GM12878 (cell line): Measurements from ENCODE around the gene SHOC2.

Source experiments
- CHD4 ChIP-seq: fragments of 200-600 bp; sonication (generic); IDR thresholded peaks from 2 replicates; pipeline ENCODE4 v1.6.1; 2016; ENCODE audit warnings: mild to moderate bottlenecking
- EP300 ChIP-seq, 2 experiments: fragments of 150-350 bp in 1 of 2; IDR thresholded peaks; 2 replicates each; pipeline ENCODE4 v1.6.1; 2011 to 2012; ENCODE audit warnings: low read depth in 2 of 2, low read length in 2 of 2, borderline replicate concordance in 1 of 2, improper control_type of control experiment in 1 of 2, inconsistent platforms in 1 of 2; ENCODE audit not compliant: control insufficient read depth in 1 of 2
- FOXK2 ChIP-seq: fragments of 450-650 bp; IDR thresholded peaks from 2 replicates; pipeline ENCODE4 v1.6.1; 2017; ENCODE audit warnings: mild to moderate bottlenecking, moderate library complexity
- FOXM1 ChIP-seq: IDR thresholded peaks from 2 replicates; pipeline ENCODE4 v1.6.1; 2012; ENCODE audit warnings: low read depth, mild to moderate bottlenecking, inconsistent platforms, low read length, moderate library complexity
- JUNB ChIP-seq: IDR thresholded peaks from 2 replicates; pipeline ENCODE4 v1.6.1; 2016; ENCODE audit warnings: antibody characterized with exemption, mild to moderate bottlenecking
- MYC ChIP-seq: IDR thresholded peaks from 2 replicates; pipeline ENCODE4 v1.6.1; 2011; ENCODE audit warnings: mild to moderate bottlenecking, low read length, moderate library complexity, inconsistent platforms; ENCODE audit not compliant: insufficient read depth, insufficient replicate concordance, insufficient read length, severe bottlenecking
- POLR2AphosphoS5 ChIP-seq: IDR thresholded peaks from 2 replicates; pipeline ENCODE4 v1.6.1; 2011; ENCODE audit warnings: mild to moderate bottlenecking, low read length, inconsistent platforms
- STAT1 ChIP-seq: fragments of 450-650 bp; conservative IDR thresholded peaks from 2 replicates; pipeline ENCODE4 v1.6.1; 2014; ENCODE audit warnings: antibody characterized with exemption, mild to moderate bottlenecking
- TARDBP ChIP-seq: IDR thresholded peaks from 2 replicates; pipeline ENCODE4 v1.6.1; 2016; ENCODE audit warnings: borderline replicate concordance
- YY1 ChIP-seq: IDR thresholded peaks from 2 replicates; pipeline ENCODE4 v1.6.1; 2011; ENCODE audit warnings: low read depth, mild to moderate bottlenecking, low read length
- ZNF274 ChIP-seq: IDR thresholded peaks from one replicate; pipeline ENCODE4 v1.8.0; 2011; ENCODE audit not compliant: insufficient read length, insufficient read depth
- TF ChIP-seq, protein P1 (sequence below): IDR thresholded peaks from 2 replicates; pipeline ENCODE4 v1.6.1; 2012; ENCODE audit warnings: low read depth, low read length, improper control_type of control experiment
- TF ChIP-seq, protein P2 (sequence below), 3 experiments: IDR thresholded peaks in 2 of 3; conservative IDR thresholded peaks in 1 of 3; 2 replicates each; pipeline ENCODE4 v1.5.1; 2011; ENCODE audit warnings: low read depth in 3 of 3, low read length in 3 of 3, mild to moderate bottlenecking in 3 of 3, control low read depth in 2 of 3, moderate library complexity in 2 of 3, inconsistent platforms in 1 of 3, mixed read lengths in 1 of 3; ENCODE audit not compliant: control insufficient read depth in 2 of 3, insufficient read depth in 1 of 3; ENCODE audit errors: extremely low read depth in 1 of 3

DNA sequence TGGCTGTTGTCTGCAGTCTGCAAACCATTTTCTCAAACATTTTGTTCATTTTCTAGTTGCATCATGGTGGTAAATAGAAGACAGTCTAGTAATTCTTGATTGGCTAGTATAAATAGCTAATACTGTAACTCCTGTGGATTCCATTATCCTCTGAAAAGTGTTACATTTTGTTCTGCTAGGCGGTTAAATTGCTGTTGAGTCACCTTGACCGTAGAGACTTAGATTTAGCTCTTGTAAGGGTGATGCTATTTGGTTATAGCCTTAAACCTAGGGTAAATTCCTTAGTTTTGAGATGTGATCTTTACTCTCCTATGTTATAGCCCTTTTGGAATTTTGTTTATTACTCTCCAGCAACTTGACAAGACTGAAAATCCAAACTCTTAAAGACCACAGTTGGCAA lies 58.8 kb downstream of the SHOC2 start:
- TF ChIP-seq MYC (no peak), EP300 (IDR thresholded peaks at IDR 0.05; ENCODE audit: borderline replicate concordance in 1 of 2, control insufficient read depth in 1 of 2, low read depth in 2 of 2, low read length in 2 of 2) (no peak), TARDBP (no peak), CHD4 (no peak), FOXM1 (no peak), FOXK2 (no peak), STAT1 (no peak), ZNF274 (no peak), YY1 (no peak), JUNB (no peak), POLR2AphosphoS5 (no peak)
- TF ChIP-seq, protein P1, sequence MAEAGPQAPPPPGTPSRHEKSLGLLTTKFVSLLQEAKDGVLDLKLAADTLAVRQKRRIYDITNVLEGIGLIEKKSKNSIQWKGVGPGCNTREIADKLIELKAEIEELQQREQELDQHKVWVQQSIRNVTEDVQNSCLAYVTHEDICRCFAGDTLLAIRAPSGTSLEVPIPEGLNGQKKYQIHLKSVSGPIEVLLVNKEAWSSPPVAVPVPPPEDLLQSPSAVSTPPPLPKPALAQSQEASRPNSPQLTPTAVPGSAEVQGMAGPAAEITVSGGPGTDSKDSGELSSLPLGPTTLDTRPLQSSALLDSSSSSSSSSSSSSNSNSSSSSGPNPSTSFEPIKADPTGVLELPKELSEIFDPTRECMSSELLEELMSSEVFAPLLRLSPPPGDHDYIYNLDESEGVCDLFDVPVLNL = no peak
- TF ChIP-seq, protein P2, sequence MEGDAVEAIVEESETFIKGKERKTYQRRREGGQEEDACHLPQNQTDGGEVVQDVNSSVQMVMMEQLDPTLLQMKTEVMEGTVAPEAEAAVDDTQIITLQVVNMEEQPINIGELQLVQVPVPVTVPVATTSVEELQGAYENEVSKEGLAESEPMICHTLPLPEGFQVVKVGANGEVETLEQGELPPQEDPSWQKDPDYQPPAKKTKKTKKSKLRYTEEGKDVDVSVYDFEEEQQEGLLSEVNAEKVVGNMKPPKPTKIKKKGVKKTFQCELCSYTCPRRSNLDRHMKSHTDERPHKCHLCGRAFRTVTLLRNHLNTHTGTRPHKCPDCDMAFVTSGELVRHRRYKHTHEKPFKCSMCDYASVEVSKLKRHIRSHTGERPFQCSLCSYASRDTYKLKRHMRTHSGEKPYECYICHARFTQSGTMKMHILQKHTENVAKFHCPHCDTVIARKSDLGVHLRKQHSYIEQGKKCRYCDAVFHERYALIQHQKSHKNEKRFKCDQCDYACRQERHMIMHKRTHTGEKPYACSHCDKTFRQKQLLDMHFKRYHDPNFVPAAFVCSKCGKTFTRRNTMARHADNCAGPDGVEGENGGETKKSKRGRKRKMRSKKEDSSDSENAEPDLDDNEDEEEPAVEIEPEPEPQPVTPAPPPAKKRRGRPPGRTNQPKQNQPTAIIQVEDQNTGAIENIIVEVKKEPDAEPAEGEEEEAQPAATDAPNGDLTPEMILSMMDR (IDR thresholded peaks at IDR 0.05 in 2 of 3, conservative IDR thresholded peaks at IDR 0.05 in 1 of 3; ENCODE audit: control insufficient read depth in 2 of 3, extremely low read depth in 1 of 3, insufficient read depth in 1 of 3, low read depth in 3 of 3, low read length in 3 of 3) = no peak
